GM10847 (cell line): Measurements from ENCODE around the gene DALRD3.

Experiments used
- POLR2A ChIP-seq: IDR thresholded peaks from 2 replicates; pipeline ENCODE4 v1.6.1; 2011; ENCODE audit not compliant: insufficient read length; ENCODE audit errors: extremely low read depth

DALRD3 gene

GRCh38 chr3:48974076-48974864 is 44.1 kb downstream of the DALRD3 start:
- TF ChIP-seq POLR2A = no peak

- no peak for TF ChIP-seq POLR2A
These were observed 47.8 kb downstream of the DALRD3 start for GRCh38 chr3:48970586-48970985.

GRCh38 chr3:48966876-48967361 is 51.5 kb downstream of the DALRD3 start:
- TF ChIP-seq POLR2A = no peak

GRCh38 chr3:48966367-48966766 is 52.0 kb downstream of the DALRD3 start:
- TF ChIP-seq POLR2A = no peak
